MG63 (cell line): ENCODE measurements around the gene RAB10. TPM values are rescaled to one million over a fixed set of nuclear protein-coding genes. Genes with fewer than 3 reads are reported as not detected.
"Not testable (repeated sequence)": the region's sequence is repeated elsewhere in the genome, so short reads cannot be mapped to it uniquely, and the experiment has no call there.

ENCODE experiments used
- DNase-seq: peaks from one replicate; pipeline ENCODE4 v3.0.0-alpha.2; 2020
- H3K27me3 ChIP-seq: fragments of 250-450 bp; sonication (Bioruptor Pico); 2 replicates; pipeline ENCODE4 v1.5.1; 2020; ENCODE audit warnings: mild to moderate bottlenecking, moderate library complexity
- H3K36me3 ChIP-seq: fragments of 250-450 bp; sonication (Bioruptor Pico); 2 replicates; pipeline ENCODE4 v1.5.1; 2020; ENCODE audit warnings: mild to moderate bottlenecking, moderate library complexity
- H3K4me3 ChIP-seq: fragments of 250-450 bp; sonication (Bioruptor Pico); 2 replicates; pipeline ENCODE4 v1.5.1; 2020; ENCODE audit warnings: mild to moderate bottlenecking, moderate library complexity
- H3K9me3 ChIP-seq: fragments of 250-450 bp; sonication (Bioruptor Pico); 2 replicates; pipeline ENCODE4 v1.5.1; 2020; ENCODE audit warnings: mild to moderate bottlenecking, moderate library complexity
- total RNA-seq: library from RNA; depleted of rRNA; stranded (reverse); fragments of >200 nt; shearing (Covaris generic); gene quantifications from 2 replicates; pipeline ENCODE4 v1.2.3, GENCODE V29; 2014; ENCODE audit warnings: low replicate concordance; rRNA removed

Gene RAB10
- 102 and 162 TPM in 2 replicates for total RNA-seq

DNA sequence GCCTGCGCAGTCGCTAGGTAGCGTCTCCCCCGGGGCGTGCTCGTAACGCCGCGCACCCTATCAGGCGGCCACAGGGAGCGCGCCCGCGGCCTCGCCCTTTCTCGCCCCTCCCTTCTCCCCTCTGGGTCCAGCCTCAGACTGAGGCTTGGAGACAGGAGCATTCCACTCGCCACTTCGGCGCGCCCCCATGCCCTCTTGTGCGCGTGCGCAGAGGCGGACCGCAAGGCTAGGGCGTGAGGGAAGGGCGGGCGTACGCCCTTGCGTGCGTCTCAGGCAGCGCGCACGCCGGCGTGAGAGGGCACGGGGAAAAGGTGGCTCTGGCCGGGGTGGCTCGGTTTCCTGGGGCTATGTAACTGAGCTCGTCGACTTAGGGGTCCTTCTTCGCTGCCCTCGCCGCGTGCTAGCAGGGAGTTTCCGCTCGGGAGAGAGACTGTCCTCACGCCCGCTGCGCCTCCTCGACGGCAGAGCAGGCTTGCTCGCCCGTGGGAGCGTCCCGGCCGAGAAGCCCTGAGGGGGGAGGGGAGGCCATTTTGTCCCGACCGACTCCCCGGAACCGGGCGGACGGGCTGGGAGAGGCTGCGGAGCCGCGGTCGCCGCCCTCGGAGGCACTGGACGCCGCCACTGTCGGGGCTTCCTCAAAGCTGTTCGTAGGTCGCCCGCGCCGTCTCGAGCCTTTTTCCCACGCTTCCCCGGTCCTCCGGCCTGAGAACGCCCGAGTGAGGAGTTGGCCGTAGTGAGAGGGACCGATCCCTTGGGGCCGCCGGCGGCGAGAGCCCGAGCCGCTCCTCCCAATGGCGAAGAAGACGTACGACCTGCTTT is at the start of gene RAB10:
RAB10 (plus strand) TSS at position 267 of the 819 bp plus-strand sequence; CDS start at position 792, 525 bp downstream.
- Histone ChIP-seq H3K36me3 (peaks cover 13% of the 10 kb centered on the region), H3K9me3 (no peaks in the 10 kb centered on the region)

GRCh38 chr2:25988134-25988533 is 45.8 kb upstream of the RAB10 start:
- Histone ChIP-seq H3K36me3 (no peaks in the 10 kb centered on the region), H3K9me3 (no peaks in the 10 kb centered on the region), H3K4me3 (no peak overlapping the region), H3K27me3 (no peaks in the 10 kb centered on the region)
- no peak for DNase-seq

More for the DNA sequence above, at the start of gene RAB10:
- peak; percentile 99 for DNase-seq
- Histone ChIP-seq H3K4me3 (peak within 1 kb of the TSS; percentile 95), H3K27me3 (no peaks in the 10 kb centered on the region)

DNA sequence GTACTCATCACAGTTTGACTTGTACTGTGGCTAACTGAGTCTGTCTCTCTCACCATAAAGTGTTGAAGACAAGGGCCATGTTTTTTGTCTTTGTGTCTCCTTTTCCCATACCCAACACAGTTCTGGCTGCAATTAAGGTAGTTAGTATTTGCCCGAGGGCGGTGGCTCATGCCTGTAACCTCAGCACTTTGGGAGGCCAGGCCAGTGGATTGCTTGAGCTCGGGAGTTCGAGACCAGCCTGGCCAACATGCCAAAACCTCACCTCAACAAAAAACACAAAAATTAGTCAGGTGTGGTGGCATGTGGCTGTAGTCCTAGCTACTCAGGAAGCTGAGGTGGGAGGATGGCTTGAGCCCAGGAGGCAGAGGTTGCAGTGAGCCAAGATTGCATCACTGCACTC is 44.7 kb upstream of the RAB10 start:
- Histone ChIP-seq H3K36me3 (no peaks in the 10 kb centered on the region), H3K4me3 (no peak overlapping the region)
- DNase-seq = no peak

GRCh38 chr2:25991965-25992364 is 41.9 kb upstream of the RAB10 start:
- Histone ChIP-seq H3K36me3 (no peaks in the 10 kb centered on the region), H3K9me3 (0 out of 2 replicates have a peak, but pooled peaks cover 2% of the 10 kb centered on the region), H3K4me3 (no peak overlapping the region), H3K27me3 (no peaks in the 10 kb centered on the region)
- no peak for DNase-seq

More for the DNA sequence above, 44.7 kb upstream of the RAB10 start:
- H3K9me3 ChIP-seq = no peaks in the 10 kb centered on the region
- H3K27me3 ChIP-seq = no peaks in the 10 kb centered on the region

DNA sequence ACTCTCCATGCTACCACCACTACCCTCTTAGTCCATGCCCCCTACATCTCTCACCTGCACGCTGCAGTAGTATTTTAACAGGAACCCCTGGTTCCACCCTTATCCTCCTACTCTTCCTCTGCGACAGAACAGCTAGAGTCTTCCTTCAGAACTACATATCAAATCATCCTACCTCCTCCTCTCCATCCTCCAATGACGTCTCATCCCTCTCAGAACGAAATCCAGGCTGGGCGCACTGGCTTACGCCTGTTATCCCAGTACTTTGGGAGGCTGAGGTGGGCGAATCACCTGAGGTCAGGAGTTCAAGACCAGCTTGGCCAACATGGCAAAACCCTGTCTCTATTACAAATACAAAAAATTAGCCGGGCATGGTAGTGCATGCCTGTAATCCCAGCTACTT is 41.3 kb upstream of the RAB10 start:
- Histone ChIP-seq H3K9me3 (0 out of 2 replicates have a peak, but pooled peaks cover 2% of the 10 kb centered on the region), H3K27me3 (no peaks in the 10 kb centered on the region), H3K36me3 (no peaks in the 10 kb centered on the region), H3K4me3 (no peak overlapping the region)
- no peak for DNase-seq

DNA sequence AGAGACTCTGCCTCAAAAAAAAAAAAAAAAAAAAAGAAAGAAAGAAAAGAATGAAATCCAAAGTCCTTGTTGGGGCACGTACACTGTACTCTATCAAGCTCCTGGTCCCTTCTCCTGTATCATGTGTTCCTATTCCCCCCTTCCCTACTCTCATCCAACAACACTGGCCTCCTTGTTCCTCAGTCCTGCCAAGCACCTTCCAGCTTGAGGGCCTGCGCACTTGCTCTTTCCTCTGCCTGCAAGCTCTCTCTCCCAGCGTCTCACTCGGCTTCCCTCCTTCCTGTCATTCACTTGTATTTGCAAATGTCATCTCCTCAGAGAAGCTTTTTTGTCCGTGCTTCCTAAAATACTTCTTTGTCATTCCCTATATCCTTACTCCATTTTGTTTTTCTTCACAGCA is 40.8 kb upstream of the RAB10 start:
- Histone ChIP-seq H3K27me3 (no peaks in the 10 kb centered on the region), H3K9me3 (0 out of 2 replicates have a peak, but pooled peaks cover 2% of the 10 kb centered on the region), H3K4me3 (no peak overlapping the region), H3K36me3 (no peaks in the 10 kb centered on the region)
- no peak for DNase-seq

DNA sequence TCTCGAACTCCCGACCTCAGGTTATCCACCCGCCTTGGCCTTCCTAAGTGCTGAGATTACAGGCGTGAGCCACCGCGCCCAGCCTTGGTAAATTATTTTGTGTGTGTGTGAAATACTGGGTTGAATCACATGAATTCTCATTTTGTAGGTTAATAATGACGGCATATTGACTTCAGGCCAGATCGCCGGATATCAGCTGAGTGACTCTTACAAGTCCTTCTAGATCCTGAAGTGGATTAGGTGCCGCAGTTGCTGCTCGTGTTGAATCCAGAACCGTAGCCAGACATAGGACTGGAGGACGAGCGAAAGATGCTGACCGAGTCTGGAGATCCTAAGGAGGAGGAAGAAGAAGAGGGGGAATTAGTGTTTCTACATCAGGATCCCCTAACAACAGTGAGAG is 39.4 kb upstream of the RAB10 start:
- no peak overlapping the region for H3K4me3 ChIP-seq
- 0 out of 2 replicates have a peak, but pooled peaks cover 2% of the 10 kb centered on the region for H3K9me3 ChIP-seq
- H3K27me3 ChIP-seq = no peaks in the 10 kb centered on the region
- H3K36me3 ChIP-seq = no peaks in the 10 kb centered on the region
- no peak for DNase-seq

- no peak overlapping the region for H3K4me3 ChIP-seq
- 0 out of 2 replicates have a peak, but pooled peaks cover 2% of the 10 kb centered on the region for H3K9me3 ChIP-seq
- no peaks in the 10 kb centered on the region for H3K27me3 ChIP-seq
- DNase-seq = no peak
- H3K36me3 ChIP-seq = no peaks in the 10 kb centered on the region
Measured at GRCh38 chr2:25996844-25997243, 37.0 kb upstream of the RAB10 start.

GRCh38 chr2:25998816-25999383 is 35.0 kb upstream of the RAB10 start:
- H3K9me3 ChIP-seq, DNase-seq, H3K36me3 ChIP-seq, H3K4me3 ChIP-seq, H3K27me3 ChIP-seq: not testable (repeated sequence)

DNA sequence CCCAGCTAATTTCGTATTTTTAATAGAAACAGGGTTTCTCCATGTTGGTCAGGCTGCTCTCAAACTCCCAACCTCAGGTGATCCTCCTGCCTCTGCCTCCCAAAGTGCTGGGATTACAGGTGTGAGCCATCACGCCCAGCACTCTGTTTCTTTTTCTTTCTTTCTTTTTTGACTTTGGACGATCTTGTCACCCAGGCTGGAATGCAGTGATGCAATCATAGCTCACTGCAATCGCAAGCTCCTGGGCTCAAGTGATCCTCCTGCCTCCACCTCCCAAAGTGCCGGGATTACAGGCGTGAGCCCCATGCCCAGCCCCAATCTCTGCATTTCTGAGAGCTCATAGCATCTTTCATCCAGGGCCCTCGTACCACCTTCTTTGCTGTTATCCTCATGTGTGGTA is 34.5 kb upstream of the RAB10 start:
- H3K9me3 ChIP-seq, H3K36me3 ChIP-seq, DNase-seq, H3K27me3 ChIP-seq, H3K4me3 ChIP-seq: not testable (repeated sequence)

DNA sequence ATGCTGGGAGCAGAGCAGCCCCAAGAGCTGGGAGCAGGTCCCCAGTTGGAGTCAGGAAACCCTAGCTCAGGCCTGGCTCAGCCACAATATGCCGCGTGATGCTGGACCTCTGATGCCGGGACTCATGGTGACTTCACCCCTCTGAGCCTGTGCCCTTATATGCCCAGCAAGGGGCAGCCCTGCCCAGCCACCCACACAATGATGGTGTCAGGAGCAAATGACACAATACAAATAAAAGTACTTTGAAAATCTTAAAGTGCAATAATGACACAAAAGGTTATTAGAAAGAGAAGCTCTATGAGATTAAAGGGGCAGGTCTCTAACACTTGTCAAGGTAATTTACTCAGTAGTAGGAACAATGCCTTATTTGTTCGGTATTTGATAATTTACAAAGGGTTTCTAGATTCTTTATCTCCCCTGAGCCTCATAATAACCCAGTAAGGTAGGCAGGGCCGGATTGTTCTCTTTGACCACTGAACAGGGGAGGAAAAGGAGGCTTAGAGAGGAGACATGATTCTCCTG is 33.3 kb upstream of the RAB10 start:
- DNase-seq = peak; percentile 82

DNA sequence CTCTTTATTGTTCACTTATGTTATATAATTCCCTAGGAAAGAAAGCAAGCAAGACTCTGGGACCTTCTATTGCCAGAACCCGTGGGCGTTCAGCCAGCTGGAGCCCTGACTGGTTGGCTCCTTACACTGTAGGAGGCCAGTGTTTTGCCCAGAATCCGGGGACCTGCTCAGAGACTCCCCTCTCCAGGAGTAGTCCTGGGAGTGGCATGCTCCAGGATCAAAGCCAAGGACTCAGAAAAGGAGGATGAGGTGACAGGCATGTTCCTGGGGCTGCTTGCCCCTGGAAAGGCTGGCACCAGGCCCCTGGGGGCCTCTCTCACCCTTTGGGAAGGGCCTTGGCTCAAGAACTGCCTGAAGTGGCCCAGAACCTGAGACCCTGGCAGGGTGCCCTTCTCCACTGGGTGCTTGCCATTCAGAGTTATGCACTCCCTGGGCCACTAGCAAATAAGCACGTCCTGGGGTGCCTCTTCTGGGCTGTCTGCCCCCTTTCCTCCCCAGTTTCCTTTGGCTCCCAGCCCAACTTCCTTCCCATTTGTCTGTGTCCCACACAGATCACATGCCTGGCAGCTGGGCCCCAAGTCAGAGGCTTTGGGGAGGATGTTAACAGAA is 32.0 kb upstream of the RAB10 start:
- Histone ChIP-seq H3K9me3 (0 out of 2 replicates have a peak, but pooled peaks cover under 1% of the 10 kb centered on the region), H3K4me3 (no peak overlapping the region), H3K36me3 (no peaks in the 10 kb centered on the region), H3K27me3 (no peaks in the 10 kb centered on the region)
- peak; percentile 94 for DNase-seq

More for the DNA sequence above, 33.3 kb upstream of the RAB10 start:
- Histone ChIP-seq H3K27me3 (no peaks in the 10 kb centered on the region), H3K9me3 (0 out of 2 replicates have a peak, but pooled peaks cover 2% of the 10 kb centered on the region), H3K4me3 (no peak overlapping the region), H3K36me3 (no peaks in the 10 kb centered on the region)

DNA sequence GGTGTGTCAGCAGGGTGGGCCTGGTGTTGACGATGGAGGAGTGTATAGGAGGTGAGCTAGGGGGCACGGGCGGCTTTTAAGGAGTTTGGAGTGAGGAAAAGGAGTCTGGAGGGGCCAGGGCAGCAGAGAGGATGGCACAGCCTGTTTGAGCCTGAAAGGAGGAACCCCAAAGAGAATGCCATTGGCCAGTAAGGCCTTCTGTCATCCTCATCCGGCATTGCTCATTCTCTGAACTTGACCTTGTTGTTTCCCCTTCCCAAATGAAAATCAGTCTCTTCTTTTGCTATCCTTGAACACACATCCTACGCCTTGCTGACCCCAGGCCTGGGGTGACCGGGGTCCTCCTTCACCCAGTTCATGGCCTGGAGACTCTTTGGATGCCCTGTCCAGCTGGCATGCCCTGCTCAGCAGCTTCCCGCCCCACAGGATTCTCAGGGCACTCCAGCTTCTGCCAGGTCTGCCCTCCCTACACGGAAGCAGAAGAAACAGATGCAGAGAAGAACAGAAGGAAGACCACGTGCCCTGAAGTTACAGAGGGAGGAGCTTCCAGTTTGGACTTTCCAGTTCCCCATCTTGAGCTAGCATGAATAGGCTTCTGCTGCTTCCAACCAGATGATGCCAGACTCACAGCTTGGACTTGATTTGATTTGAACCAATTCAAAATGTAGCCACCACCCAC is 31.1 kb upstream of the RAB10 start:
- H3K4me3 ChIP-seq = no peak overlapping the region
- H3K27me3 ChIP-seq = no peaks in the 10 kb centered on the region
- no peak for DNase-seq
- H3K9me3 ChIP-seq = no peaks in the 10 kb centered on the region
- no peaks in the 10 kb centered on the region for H3K36me3 ChIP-seq

DNA sequence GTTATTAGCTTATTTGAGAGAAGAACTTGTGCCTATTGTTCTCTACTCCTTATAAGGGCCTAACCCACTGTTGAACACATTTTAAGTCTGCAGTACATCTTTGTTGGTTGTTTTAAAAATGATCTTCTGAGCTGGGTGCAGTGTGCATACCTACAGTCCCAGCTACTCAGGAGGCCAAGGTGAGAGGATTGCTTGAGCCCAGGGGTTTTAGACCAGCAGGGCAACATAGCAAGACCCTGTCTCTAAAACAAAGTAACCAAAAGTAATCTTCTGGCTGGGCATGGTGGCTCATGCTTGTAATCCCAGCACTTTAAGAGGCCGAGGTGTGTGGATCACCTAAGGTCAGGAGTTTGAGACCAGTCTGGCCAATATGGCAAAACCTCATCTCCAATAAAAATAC is 25.8 kb upstream of the RAB10 start:
- Histone ChIP-seq H3K9me3 (no peaks in the 10 kb centered on the region), H3K36me3 (no peaks in the 10 kb centered on the region), H3K27me3 (no peaks in the 10 kb centered on the region), H3K4me3 (no peak overlapping the region)
- no peak for DNase-seq

GRCh38 chr2:26008851-26009566 is 24.9 kb upstream of the RAB10 start:
- Histone ChIP-seq H3K4me3 (no peak overlapping the region), H3K27me3 (no peaks in the 10 kb centered on the region), H3K36me3 (no peaks in the 10 kb centered on the region), H3K9me3 (no peaks in the 10 kb centered on the region)
- DNase-seq = peak; percentile 87

DNA sequence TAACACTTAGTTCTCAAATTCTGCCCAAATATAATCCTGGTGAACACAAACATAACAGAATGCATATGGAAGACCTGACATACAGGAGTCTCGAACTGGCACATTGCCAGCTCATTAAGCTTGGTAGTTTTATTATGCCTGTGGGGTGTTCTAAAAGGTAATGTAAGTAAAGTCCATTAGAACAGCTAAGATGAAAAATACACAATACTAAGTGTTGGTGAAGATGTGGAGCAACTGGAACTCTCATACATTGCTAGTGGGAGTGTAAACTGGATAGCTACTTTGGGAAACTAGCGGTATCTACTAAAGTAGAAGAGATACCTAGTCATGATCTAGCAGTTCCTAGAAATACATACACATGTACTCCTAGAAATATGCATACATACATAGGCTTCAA is 24.3 kb upstream of the RAB10 start:
- no peak overlapping the region for H3K4me3 ChIP-seq
- no peaks in the 10 kb centered on the region for H3K9me3 ChIP-seq
- no peaks in the 10 kb centered on the region for H3K36me3 ChIP-seq
- no peaks in the 10 kb centered on the region for H3K27me3 ChIP-seq
- no peak for DNase-seq
